Renal cortex interstitium (tissue), 11 donors: ENCODE data around the gene SHISA2. TPM values are rescaled to one million over a fixed set of nuclear protein-coding genes. Genes with fewer than 3 reads are reported as not detected.

Experiments used
- DNase-seq, 11 donors: peaks; one replicate each; pipeline ENCODE4 v3.0.0-alpha.2; 2013; ENCODE audit warnings: low read depth in 9 of 11, low spot score in 4 of 11; ENCODE audit errors: extremely low read depth in 1 of 11
- polyA plus RNA-seq, 3 donors: library from polyadenylated mRNA; unstranded; fragments of 120-200 nt; gene quantifications; one replicate each; pipeline ENCODE4 v1.2.1, GENCODE V29; 2013; ENCODE audit not compliant: insufficient read length in 3 of 3

SHISA2 gene
- polyA plus RNA-seq, 3 donors: 60.9 to 67.6 (median 65.5) TPM

- no peak for DNase-seq
These were observed 44.3 kb downstream of the SHISA2 start for GRCh38 chr13:26007261-26008125.

Other genes with a start within 250 kb of the SHISA2 start
- gene RNF6, start 170.3 kb upstream of the SHISA2 start, polyA plus RNA-seq: 10 to 100 TPM; 33.4 to 38.6 (median 34.5) TPM
- gene CDK8, start 202.1 kb upstream of the SHISA2 start, polyA plus RNA-seq: 10 to 100 TPM; 19.1 to 25.2 (median 23.5) TPM